IPS DF 19.7 (cell line): ENCODE results near the gene GAS2L1.

Source experiments
- DNase-seq: peaks from one replicate; pipeline ENCODE4 v3.0.0-alpha.2; 2013; ENCODE audit warnings: low read depth, low spot score

GAS2L1 gene

GRCh38 chr22:29327089-29327764 is 20.8 kb downstream of the GAS2L1 start:
- no peak for DNase-seq

GRCh38 chr22:29328055-29328454 is 21.6 kb downstream of the GAS2L1 start:
- DNase-seq = no peak

- DNase-seq = no peak
These were observed 22.4 kb downstream of the GAS2L1 start for GRCh38 chr22:29328566-29329500.

GRCh38 chr22:29329581-29329980 is 23.1 kb downstream of the GAS2L1 start:
- DNase-seq = no peak

GRCh38 chr22:29330291-29330690 is 23.8 kb downstream of the GAS2L1 start:
- DNase-seq = no peak

GRCh38 chr22:29330753-29331152 is 24.3 kb downstream of the GAS2L1 start:
- DNase-seq = no peak

- DNase-seq = no peak
These were observed 24.8 kb downstream of the GAS2L1 start for GRCh38 chr22:29331213-29331612.

- no peak for DNase-seq
These were observed 25.3 kb downstream of the GAS2L1 start for GRCh38 chr22:29331658-29332300.

- no peak for DNase-seq
These were observed 26.5 kb downstream of the GAS2L1 start for GRCh38 chr22:29332886-29333496.

- DNase-seq = no peak
These were observed 27.7 kb downstream of the GAS2L1 start for GRCh38 chr22:29334148-29334547.

GRCh38 chr22:29334696-29335344 is 28.4 kb downstream of the GAS2L1 start:
- no peak for DNase-seq

GRCh38 chr22:29335656-29336055 is 29.2 kb downstream of the GAS2L1 start:
- DNase-seq = no peak

GRCh38 chr22:29336751-29337490 is 30.5 kb downstream of the GAS2L1 start:
- no peak for DNase-seq

GRCh38 chr22:29337631-29338284 is 31.3 kb downstream of the GAS2L1 start:
- no peak for DNase-seq

- DNase-seq = no peak
These were observed 31.9 kb downstream of the GAS2L1 start for GRCh38 chr22:29338398-29338797.

GRCh38 chr22:29339381-29340235 is 33.2 kb downstream of the GAS2L1 start:
- DNase-seq = no peak

GRCh38 chr22:29340566-29340965 is 34.1 kb downstream of the GAS2L1 start:
- DNase-seq = no peak

GRCh38 chr22:29341056-29341848 is 34.8 kb downstream of the GAS2L1 start:
- no peak for DNase-seq

GRCh38 chr22:29341849-29342127 is 35.3 kb downstream of the GAS2L1 start:
- no peak for DNase-seq
